ENCODE results near the gene SRP14. TPM values are rescaled to one million over a fixed set of nuclear protein-coding genes. Genes with fewer than 3 reads are reported as not detected.
A peak's percentile ranks its signal among the peaks of the same experiment; 100 is the strongest.

Gene SRP14
- total and polyA plus RNA-seq, 7 donors: 304 to 467 (median 342) TPM

- peak; percentile 64 for DNase-seq
- H3K27ac ChIP-seq: no peak overlapping the region
- H3K9me3 ChIP-seq: no peaks in the 10 kb centered on the region
- intact Hi-C loops (cut with DNase I): no loop called here
- WGBS, 2 donors: 66 to 88% methylated on average over 14 of the region's 14 CpGs
- no peaks in the 10 kb centered on the region for H3K27me3 ChIP-seq
- no peak for TF ChIP-seq CTCF (IDR thresholded peaks at IDR 0.05)
- no peak for TF ChIP-seq EP300 (IDR thresholded peaks at IDR 0.05)
- no peak for TF ChIP-seq POLR2A (IDR thresholded peaks at IDR 0.05)
- TF ChIP-seq POLR2AphosphoS5 (IDR thresholded peaks at IDR 0.05): no peak
- H3K36me3 ChIP-seq: no peaks in the 10 kb centered on the region
- no peak overlapping the region for H3K4me3 ChIP-seq
- peaks cover 0 to 37% (median 24%) of the 10 kb centered on the region in 4 donors for H3K4me1 ChIP-seq
Observed at GRCh38 chr15:40053831-40054604, 15.0 kb upstream of the SRP14 start.

GRCh38 chr15:40053079-40053830, 14.3 kb upstream of the SRP14 start:
- intact Hi-C loops (cut with DNase I): no loop called here
- TF ChIP-seq POLR2AphosphoS5 (IDR thresholded peaks at IDR 0.05): no peak
- no peak for TF ChIP-seq EP300 (IDR thresholded peaks at IDR 0.05)
- WGBS, 2 donors: 65 to 72% methylated on average over 12 of the region's 12 CpGs
- peak; percentile 43 for DNase-seq
- Histone ChIP-seq H3K4me3 (no peak overlapping the region), H3K9me3 (no peaks in the 10 kb centered on the region), H3K27me3 (no peaks in the 10 kb centered on the region), H3K4me1 (peaks cover 0 to 45% (median 30%) of the 10 kb centered on the region in 4 donors), H3K36me3 (no peaks in the 10 kb centered on the region), H3K27ac (no peak overlapping the region)

GRCh38 chr15:40052604-40053003, 13.6 kb upstream of the SRP14 start:
- intact Hi-C loops (cut with DNase I): no loop called here
- H3K4me1 ChIP-seq: peaks cover 0 to 50% (median 34%) of the 10 kb centered on the region in 4 donors

GRCh38 chr15:40051616-40052415, 12.8 kb upstream of the SRP14 start:
- Histone ChIP-seq H3K27me3 (no peaks in the 10 kb centered on the region), H3K4me1 (peaks cover 0 to 58% (median 41%) of the 10 kb centered on the region in 4 donors), H3K4me3 (no peak overlapping the region), H3K9me3 (no peaks in the 10 kb centered on the region), H3K36me3 (no peaks in the 10 kb centered on the region), H3K27ac (no peak overlapping the region)
- no peak for TF ChIP-seq CTCF (IDR thresholded peaks at IDR 0.05)
- TF ChIP-seq EP300 (IDR thresholded peaks at IDR 0.05): no peak
- TF ChIP-seq POLR2AphosphoS5 (IDR thresholded peaks at IDR 0.05): no peak
- no peak for TF ChIP-seq POLR2A (IDR thresholded peaks at IDR 0.05)
- peak; percentile 18 for DNase-seq
- WGBS, 2 donors: 32 to 66% methylated on average over 11 of the region's 11 CpGs
- intact Hi-C loops (cut with DNase I): no loop called here

More at GRCh38 chr15:40052604-40053003, 13.6 kb upstream of the SRP14 start:
- no peak overlapping the region for H3K27ac ChIP-seq
- TF ChIP-seq POLR2AphosphoS5 (IDR thresholded peaks at IDR 0.05): no peak
- no peak for TF ChIP-seq POLR2A (IDR thresholded peaks at IDR 0.05)
- no peak for TF ChIP-seq EP300 (IDR thresholded peaks at IDR 0.05)
- no peak for TF ChIP-seq CTCF (IDR thresholded peaks at IDR 0.05)
- no peaks in the 10 kb centered on the region for H3K27me3 ChIP-seq
- DNase-seq: peak; percentile 26
- H3K4me3 ChIP-seq: no peak overlapping the region
- no peaks in the 10 kb centered on the region for H3K9me3 ChIP-seq
- 13 to 66% methylated on average over 6 of the region's 6 CpGs for WGBS, 2 donors
- H3K36me3 ChIP-seq: no peaks in the 10 kb centered on the region

All from sigmoid colon (tissue), 7 donors.